GM12878 (cell line): ENCODE data around the gene YIPF4. TPM values are rescaled to one million over a fixed set of nuclear protein-coding genes. Genes with fewer than 3 reads are reported as not detected.

Source experiments
- ATAC-seq: fragments of 200-7000 bp; cut with Tn5 transposase; 3 replicates; pipeline ENCODE4 v1.9.1; 2020; ENCODE audit warnings: mild to moderate bottlenecking, moderate library complexity
- BruUV-seq: library from RNA; stranded (reverse); fragments of 400-500 nt; replicated peaks from 2 replicates; lab custom pipeline; 2021; lab: Mats Ljungman, UMichigan
- CTCF ChIA-PET: fragments of 300-600 bp; sonication (Branson Sonifier 250); formaldehyde crosslinking; extraction: SDS; loops from one replicate; lab custom pipeline; 2021; ENCODE audit warnings: inconsistent platforms; lab: Yijun Ruan, JAX
- POLR2A ChIA-PET: fragments of 350-600 bp; formaldehyde crosslinking; extraction: SDS; loops from one replicate; lab custom pipeline; 2021; ENCODE audit warnings: inconsistent platforms; lab: Charles Lee
- RAD21 ChIA-PET: fragments of 300-600 bp; sonication (Branson Sonifier 250); formaldehyde crosslinking; loops from one replicate; lab custom pipeline; 2023; ENCODE audit warnings: antibody characterized with exemption; ENCODE audit not compliant: unreplicated experiment; lab: Charles Lee
- SMC1A ChIA-PET: fragments of 300-600 bp; sonication (Branson Sonifier 250); formaldehyde crosslinking; loops from one replicate; lab custom pipeline; 2023; ENCODE audit not compliant: unreplicated experiment, uncharacterized antibody; lab: Charles Lee
- DNase-seq: peaks from one replicate; pipeline ENCODE4 v3.0.0-alpha.2; 2011; ENCODE audit warnings: low read depth, low spot score
- FAIRE-seq: peaks from 3 replicates; lab custom pipeline; 2011; peaks lifted over from hg19 to GRCh38; lab: Jason Lieb, UNC
- H2AFZ ChIP-seq: 2 replicates; pipeline ENCODE4 v1.6.0; 2011; ENCODE audit warnings: low read depth, low read length, control low read depth; ENCODE audit not compliant: control insufficient read depth
- H3K27ac ChIP-seq: 2 replicates; pipeline ENCODE4 v1.5.1; 2011; ENCODE audit warnings: control low read depth; ENCODE audit not compliant: control insufficient read depth, insufficient read depth
- H3K27me3 ChIP-seq, 2 experiments: replicated peaks in 1 of 2; 2 replicates each; pipeline versions ENCODE4 v1.6.0 to v1.6.1; 2011; ENCODE audit warnings: low read length in 1 of 2; ENCODE audit not compliant: control insufficient read depth in 2 of 2, insufficient read depth in 2 of 2
- H3K36me3 ChIP-seq, 2 experiments: 2 replicates each; pipeline ENCODE4 v1.5.1; 2011; ENCODE audit warnings: low read length in 1 of 2; ENCODE audit not compliant: control insufficient read depth in 2 of 2, insufficient read depth in 2 of 2
- H3K4me1 ChIP-seq: 2 replicates; pipeline ENCODE4 v1.6.1; 2011; ENCODE audit warnings: mild to moderate bottlenecking, low read length, moderate library complexity, mixed read lengths; ENCODE audit not compliant: control insufficient read depth, insufficient read depth
- H3K4me2 ChIP-seq: 2 replicates; pipeline ENCODE4 v1.6.0; 2011; ENCODE audit warnings: control low read depth; ENCODE audit not compliant: control insufficient read depth, insufficient read depth
- H3K4me3 ChIP-seq: fragments of 200-600 bp; sonication (generic); 2 replicates; pipeline ENCODE4 v1.5.1; 2016
- H3K79me2 ChIP-seq: 2 replicates; pipeline ENCODE4 v1.6.0; 2011; ENCODE audit warnings: low read length; ENCODE audit not compliant: control insufficient read depth, insufficient read depth
- H3K9ac ChIP-seq: 2 replicates; pipeline ENCODE4 v1.8.0; 2011; ENCODE audit warnings: low read length, control low read depth, mixed read lengths; ENCODE audit not compliant: control insufficient read depth, insufficient read depth
- H3K9me3 ChIP-seq: replicated peaks from 3 replicates; pipeline ENCODE4 v1.5.1; 2011; ENCODE audit warnings: mild to moderate bottlenecking, low read length; ENCODE audit not compliant: control insufficient read depth, insufficient read depth
- H4K20me1 ChIP-seq: 2 replicates; pipeline ENCODE4 v1.6.0; 2011; ENCODE audit not compliant: control insufficient read depth, insufficient read depth
- BACH1 ChIP-seq: fragments of 450-650 bp; IDR thresholded peaks from 2 replicates; pipeline ENCODE4 v1.6.1; 2017; ENCODE audit warnings: mild to moderate bottlenecking, borderline replicate concordance
- BCLAF1 ChIP-seq: fragments of 450-650 bp; IDR thresholded peaks from 2 replicates; pipeline ENCODE4 v1.6.1; 2017; ENCODE audit warnings: antibody characterized with exemption, mild to moderate bottlenecking, moderate library complexity
- IKZF1 ChIP-seq: fragments of 450-650 bp; conservative IDR thresholded peaks from 2 replicates; pipeline ENCODE4 v1.6.1; 2017; ENCODE audit warnings: antibody characterized with exemption, mild to moderate bottlenecking
- LARP7 ChIP-seq: fragments of 450-650 bp; IDR thresholded peaks from 2 replicates; pipeline ENCODE4 v1.6.1; 2017; ENCODE audit warnings: mild to moderate bottlenecking
- NR2C2 ChIP-seq: IDR thresholded peaks from 2 replicates; pipeline ENCODE4 v1.6.1; 2011; ENCODE audit warnings: borderline replicate concordance, low read depth; ENCODE audit not compliant: control insufficient read depth, insufficient read length
- POU2F2 ChIP-seq: IDR thresholded peaks from 3 replicates; pipeline ENCODE4 v1.6.1; 2011; ENCODE audit warnings: low read depth, mild to moderate bottlenecking, low read length, borderline replicate concordance
- RAD21 ChIP-seq: IDR thresholded peaks from 2 replicates; pipeline ENCODE4 v1.6.1; 2011; ENCODE audit warnings: mild to moderate bottlenecking, low read depth, low read length, moderate library complexity; ENCODE audit not compliant: insufficient read depth
- RBBP5 ChIP-seq: fragments of 200-600 bp; sonication (generic); conservative IDR thresholded peaks from 2 replicates; pipeline ENCODE4 v1.6.1; 2016
- RCOR1 ChIP-seq: conservative IDR thresholded peaks from 2 replicates; pipeline ENCODE4 v1.6.1; 2012; ENCODE audit warnings: low read depth, low read length, improper control_type of control experiment
- RUNX3 ChIP-seq: IDR thresholded peaks from 2 replicates; pipeline ENCODE4 v1.6.1; 2012; ENCODE audit warnings: low read length, inconsistent platforms
- SMARCA5 ChIP-seq: fragments of 450-650 bp; IDR thresholded peaks from 2 replicates; pipeline ENCODE4 v1.6.1; 2017; ENCODE audit warnings: mild to moderate bottlenecking
- SREBF2 ChIP-seq: IDR thresholded peaks from 2 replicates; pipeline ENCODE4 v1.6.1; 2012; ENCODE audit warnings: mild to moderate bottlenecking, low read length
- SUPT20H ChIP-seq: IDR thresholded peaks from 2 replicates; pipeline ENCODE4 v1.6.1; 2011; ENCODE audit warnings: low read depth, mild to moderate bottlenecking, low read length, moderate library complexity, borderline replicate concordance; ENCODE audit not compliant: control insufficient read depth
- SUZ12 ChIP-seq: fragments of 200-600 bp; sonication (generic); IDR thresholded peaks from one replicate; pipeline ENCODE4 v1.6.1; 2018; ENCODE audit warnings: antibody characterized with exemption, mild to moderate bottlenecking; ENCODE audit not compliant: unreplicated experiment
- ZNF217 ChIP-seq: fragments of 450-650 bp; IDR thresholded peaks from 2 replicates; pipeline ENCODE4 v1.6.1; 2017; ENCODE audit warnings: antibody characterized with exemption, mild to moderate bottlenecking
- ZNF592 ChIP-seq: fragments of 450-650 bp; IDR thresholded peaks from 2 replicates; pipeline ENCODE4 v1.6.1; 2017; ENCODE audit warnings: mild to moderate bottlenecking, moderate library complexity
- ZSCAN29 ChIP-seq: fragments of 450-650 bp; IDR thresholded peaks from 2 replicates; pipeline ENCODE4 v1.6.1; 2017; ENCODE audit warnings: mild to moderate bottlenecking, moderate library complexity
- whole genome bisulfite sequencing: methylation state at CpG from one replicate; pipeline ENCODE4 v1.1.6; 2016; ENCODE audit warnings: low lambda C conversion rate; ENCODE audit not compliant: insufficient replicate concordance, insufficient coverage; ENCODE audit errors: missing lambda C conversion rate; 5-methylcytosine and 5-hydroxymethylcytosine counted together
- in situ Hi-C: fragments of 300-500 bp; cut with MboI; formaldehyde crosslinking; loops from 9 replicates; pipeline ENCODE4 v1.14.3; 2018; ENCODE audit warnings: mixed read lengths
- intact Hi-C: fragments of 100-400 bp; cut with micrococcal nuclease; formaldehyde crosslinking; loops from one replicate; pipeline ENCODE4 v1.14.2; 2022; ENCODE audit not compliant: unreplicated experiment
- polyA plus RNA-seq, 11 experiments: library from polyadenylated mRNA; depleted of rRNA in 4 of 11; unstranded in 6 of 11; stranded (reverse) in 5 of 11; fragments of >200 nt; fragmentation: Nextera tagmentation in 4 of 11; fragmentation: Illumina TruSeq in 1 of 11; extraction: Ambion mirVana in 4 of 11; extraction: Trizol in 1 of 11; gene quantifications; 1 replicate in 1 of 11; 2 replicates in 10 of 11; pipeline versions ENCODE4 v1.2.1 to v1.2.3, GENCODE V29; 2011 to 2016; ENCODE audit warnings: inconsistent platforms in 2 of 11, missing spikeins in 2 of 11, low read depth in 1 of 11
- total RNA-seq, 4 experiments: library from RNA; depleted of rRNA in 3 of 4; stranded (reverse); fragments of >200 nt in 3 of 4; fragmentation: Illumina TruSeq in 1 of 4; extraction: Trizol in 1 of 4; gene quantifications; 2 replicates each; pipeline versions ENCODE4 v1.2.1 to v1.2.3, GENCODE V29; 2013 to 2021

The YIPF4 gene
- total and polyA plus RNA-seq, 10 of the 15 experiments (the other 5 are each of a cell fraction or from before 2014, with no cell fraction given), result 2.8 to 60.4 (median 11.1) TPM

- FAIRE-seq, result no peak
- Histone ChIP-seq H3K27me3 (no peaks in the 10 kb centered on the region), H3K4me2 (peak overlapping the region; percentile 42; the same call in 1 of the 2 replicates), H3K9me3 (no peaks in the 10 kb centered on the region; the same call in 2 of the 3 replicates), H3K27ac (peak overlapping the region; percentile 91), H4K20me1 (no peaks in the 10 kb centered on the region; the same call in 1 of the 2 replicates), H3K36me3 (no peaks in the 10 kb centered on the region), H3K9ac (peak overlapping the region; percentile 96), H3K4me1 (peaks cover 4% of the 10 kb centered on the region), H2AFZ (peak overlapping the region; percentile 68), H3K4me3 (peak overlapping the region; percentile 98), H3K79me2 (peaks cover 61% of the 10 kb centered on the region)
- CTCF ChIA-PET, result no interaction called here
- POLR2A ChIA-PET, result interaction anchor here (0.5 kb wide), 1 partner anchor 97 kb away, joined by 4 read pairs; no protein-coding TSS in a partner anchor
- ATAC-seq, result peak; percentile 24
- 2% methylated on average over 53 of the region's 65 CpGs for WGBS
- DNase-seq, result no peak
- SMC1A ChIA-PET, result no interaction called here
- BruUV-seq, result no TSS peak
- RAD21 ChIA-PET, result no interaction called here
- intact Hi-C loops, result loop anchor here (5.0 kb wide), 2 partner anchors 80 to 190 kb away; partner anchors contain the start of genes SLC30A6 and YIPF4
- in situ Hi-C loops, result no loop called here
- TF ChIP-seq RUNX3 (no peak), SREBF2 (no peak), BACH1 (peak; percentile 65; the same call in 1 of the 2 replicates), RBBP5 (0 out of 2 replicates have a peak, but pooled peaks have one; percentile 37), POU2F2 (no peak), NR2C2 (no peak), ZNF217 (peak; percentile 58; the same call in 1 of the 2 replicates), SUZ12 (no peak), LARP7 (peak; percentile 96), ZNF592 (no peak), ZSCAN29 (peak; percentile 75; the same call in 1 of the 2 replicates), BCLAF1 (peak; percentile 40; the same call in 1 of the 2 replicates), SUPT20H (no peak), RCOR1 (no peak), RAD21 (no peak), IKZF1 (peak; percentile 33; the same call in 1 of the 2 replicates), SMARCA5 (peak; percentile 5)
Measured at GRCh38 chr2:32357318-32358110, 79.8 kb downstream of the YIPF4 start.
